Measurements from ENCODE around the gene DCTN2.

The DCTN2 gene

DNA sequence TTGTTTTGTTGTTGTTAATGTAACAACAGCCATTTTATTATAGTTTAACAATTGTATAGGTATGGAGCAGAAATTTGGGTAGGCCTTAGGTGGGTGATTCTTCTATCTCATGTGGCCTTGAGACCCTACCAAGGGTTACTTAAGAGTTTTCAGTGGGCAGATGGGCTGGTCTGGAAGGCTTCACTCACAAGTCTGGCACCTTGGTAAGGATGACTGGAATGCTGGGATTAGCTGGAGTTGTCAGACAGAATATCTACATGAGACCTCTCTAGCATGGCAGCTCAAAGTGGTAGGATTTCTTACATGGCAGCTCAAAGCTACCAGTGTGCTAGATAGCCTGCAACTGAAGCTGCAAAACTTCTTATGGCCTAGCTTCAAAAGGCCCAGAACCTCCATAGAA lies 61.3 kb downstream of the DCTN2 start:
- DNase-seq, result no peak

DNA sequence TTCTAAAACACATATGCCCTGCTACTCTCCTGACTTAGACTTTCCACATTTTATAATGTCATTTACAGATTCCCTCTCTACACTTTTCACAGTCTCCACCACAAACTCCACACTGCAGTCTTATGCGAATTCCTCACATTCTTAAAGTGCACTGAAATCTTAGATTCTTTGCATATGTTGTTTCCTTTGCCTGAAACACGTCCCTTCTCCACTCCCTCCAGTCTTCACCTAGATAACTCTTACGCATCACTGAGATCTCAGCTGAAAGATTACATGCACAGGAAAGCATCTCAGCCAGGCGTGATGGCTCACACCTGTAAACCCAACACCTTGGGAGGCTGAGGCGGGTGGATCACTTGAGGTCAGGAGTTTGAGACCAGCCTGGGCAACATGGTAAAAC lies 63.5 kb downstream of the DCTN2 start:
- no peak for DNase-seq

DNA sequence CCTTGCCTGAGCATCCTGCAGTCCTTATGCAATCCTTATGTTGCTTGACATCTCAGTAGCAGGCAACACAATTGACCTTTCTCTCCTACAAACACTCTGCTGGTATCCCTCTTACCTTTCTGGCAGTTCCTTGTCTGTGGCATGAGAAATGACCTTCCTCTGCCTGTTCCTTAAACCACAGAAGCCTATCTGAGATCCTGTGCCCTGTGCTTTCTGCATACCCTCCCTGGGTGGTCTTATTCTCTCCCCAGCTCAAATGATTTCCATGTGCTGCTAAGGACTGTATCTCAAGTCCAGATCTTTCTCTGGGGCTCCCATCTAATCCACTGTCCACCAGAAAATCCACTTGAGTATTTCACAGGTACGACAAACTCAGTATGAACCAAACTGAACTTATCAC lies 65.3 kb downstream of the DCTN2 start:
- no peak for DNase-seq

All from CD4-positive, alpha-beta T cell treated with Interleukin-17A for 1 hour (primary cell).